Gastrocnemius medialis (tissue), 4 donors: ENCODE results near the gene LRP1. TPM values are rescaled to one million over a fixed set of nuclear protein-coding genes. Genes with fewer than 3 reads are reported as not detected.

Experiments
- ATAC-seq, 2 donors: fragments of 150-250 bp; one replicate each; pipeline ENCODE4 v1.9.1; 2016
- DNase-seq, 2 donors: peaks; one replicate each; pipeline ENCODE4 v3.0.0-alpha.2; 2019
- H3K27ac ChIP-seq, 4 donors: fragments of 200-600 bp; sonication (generic); 1 replicate in 1 of 4; 2 replicates in 3 of 4; pipeline ENCODE4 v1.5.1; 2016 to 2018; ENCODE audit warnings: mild to moderate bottlenecking in 2 of 4, moderate library complexity in 1 of 4
- H3K27me3 ChIP-seq, 3 donors: fragments of 200-600 bp; sonication (generic) in 2 of 3; 1 replicate in 1 of 3; 2 replicates in 2 of 3; pipeline versions ENCODE4 v1.5.1 to v1.6.0; 2016 to 2019; ENCODE audit warnings: mild to moderate bottlenecking in 1 of 3, moderate library complexity in 1 of 3
- H3K36me3 ChIP-seq, 2 donors: fragments of 200-600 bp; sonication (generic) in 1 of 2; one replicate each; pipeline ENCODE4 v1.5.1; 2017 to 2018
- H3K4me1 ChIP-seq, 2 donors: fragments of 200-600 bp; sonication (generic) in 1 of 2; one replicate each; pipeline ENCODE4 v1.5.1; 2016 to 2017; ENCODE audit warnings: mild to moderate bottlenecking in 2 of 2
- H3K4me3 ChIP-seq, 4 donors: fragments of 200-600 bp; sonication (generic) in 3 of 4; 1 replicate in 1 of 4; 2 replicates in 3 of 4; pipeline ENCODE4 v1.5.1; 2016 to 2019; ENCODE audit warnings: mild to moderate bottlenecking in 2 of 4
- H3K9me3 ChIP-seq, 3 donors: fragments of 200-600 bp; sonication (generic) in 2 of 3; 1 replicate in 1 of 3; 2 replicates in 2 of 3; pipeline ENCODE4 v1.5.1; 2016 to 2019
- CTCF ChIP-seq, 5 experiments: fragments of 450-650 bp in 3 of 5; fragments of 200-600 bp in 2 of 5; sonication (generic) in 2 of 5; IDR thresholded peaks in 4 of 5; conservative IDR thresholded peaks in 1 of 5; 1 replicate in 4 of 5; 2 replicates in 1 of 5; pipeline ENCODE4 v1.5.1; 2016 to 2019; ENCODE audit warnings: antibody characterized with exemption in 5 of 5, mild to moderate bottlenecking in 3 of 5, moderate library complexity in 3 of 5
- POLR2A ChIP-seq, 2 donors: fragments of 450-650 bp; IDR thresholded peaks; one replicate each; pipeline ENCODE4 v1.6.1; 2017; ENCODE audit warnings: antibody characterized with exemption in 2 of 2, mild to moderate bottlenecking in 2 of 2, moderate library complexity in 2 of 2
- in situ Hi-C, 4 donors: fragments of 200-750 bp; cut with MboI; loops; one replicate each; pipeline versions ENCODE4 v1.15.0 to v1.8.0; 2017; ENCODE audit warnings: low sequenced_read_pairs in 4 of 4
- intact Hi-C: fragments of 100-400 bp; cut with DNase I; formaldehyde crosslinking; loops from one replicate; pipeline ENCODE4 v1.15.1; 2023; ENCODE audit warnings: low total_unique reads
- total RNA-seq, 4 donors: library from RNA; depleted of rRNA; stranded (reverse); fragments of >200 nt; gene quantifications; one replicate each; pipeline versions ENCODE4 v1.1.0 to v1.2.3, GENCODE V29; 2016

Gene LRP1
- total RNA-seq, 4 donors from 2014 or later: 26.1 to 53.5 (median 49.8) TPM

GRCh38 chr12:57093415-57094207, 34.7 kb upstream of the LRP1 start:
- DNase-seq (peak; percentile 37 to 59), ATAC-seq (peak; percentile 24 to 50)
- no peaks in the 10 kb centered on the region for H3K9me3 ChIP-seq
- in situ Hi-C loops (no loop called here), intact Hi-C loops (no loop called here)
- H3K36me3 ChIP-seq: peaks cover 0 to 12% of the 10 kb centered on the region in 2 donors
- TF ChIP-seq POLR2A (IDR thresholded peaks at IDR 0.05): peak in 1 of 2 donors; percentile 7
- peak in 3 of 5 experiments; percentile 14 to 45 (median 44) for TF ChIP-seq CTCF (IDR thresholded peaks at IDR 0.05 in 4 of 5, conservative IDR thresholded peaks at IDR 0.05 in 1 of 5)
- H3K27ac ChIP-seq: peak overlapping the region; percentile 60 to 71 (median 64)
- H3K4me1 ChIP-seq: peaks cover 0 to 23% of the 10 kb centered on the region in 2 donors
- H3K4me3 ChIP-seq: no peak overlapping the region
- H3K27me3 ChIP-seq: no peaks in the 10 kb centered on the region

- Histone ChIP-seq H3K4me1 (peaks cover 0 to 23% of the 10 kb centered on the region in 2 donors), H3K36me3 (peaks cover 0 to 12% of the 10 kb centered on the region in 2 donors), H3K9me3 (no peaks in the 10 kb centered on the region), H3K4me3 (no peak overlapping the region), H3K27me3 (no peaks in the 10 kb centered on the region), H3K27ac (peak overlapping the region; percentile 60 to 71 (median 64))
- intact Hi-C loops (no loop called here), in situ Hi-C loops (no loop called here)
- no peak for DNase-seq
- TF ChIP-seq CTCF (IDR thresholded peaks at IDR 0.05 in 4 of 5, conservative IDR thresholded peaks at IDR 0.05 in 1 of 5) (no peak), POLR2A (IDR thresholded peaks at IDR 0.05) (no peak)
- no peak for ATAC-seq
Measured at GRCh38 chr12:57094208-57095160, 33.8 kb upstream of the LRP1 start.

GRCh38 chr12:57095440-57095839, 32.8 kb upstream of the LRP1 start:
- Histone ChIP-seq H3K4me1 (peaks cover 0 to 19% of the 10 kb centered on the region in 2 donors), H3K27ac (no peak overlapping the region), H3K9me3 (no peaks in the 10 kb centered on the region), H3K27me3 (no peaks in the 10 kb centered on the region), H3K4me3 (no peak overlapping the region), H3K36me3 (peaks cover 0 to 12% of the 10 kb centered on the region in 2 donors)
- no peak for ATAC-seq
- in situ Hi-C loops: no loop called here
- intact Hi-C loops: no loop called here
- TF ChIP-seq POLR2A (IDR thresholded peaks at IDR 0.05): no peak
- no peak for TF ChIP-seq CTCF (IDR thresholded peaks at IDR 0.05 in 4 of 5, conservative IDR thresholded peaks at IDR 0.05 in 1 of 5)
- DNase-seq: no peak

- in situ Hi-C loops (no loop called here), intact Hi-C loops (no loop called here)
- Histone ChIP-seq H3K9me3 (no peaks in the 10 kb centered on the region), H3K4me3 (no peak overlapping the region), H3K4me1 (peaks cover 0 to 13% of the 10 kb centered on the region in 2 donors), H3K27me3 (no peaks in the 10 kb centered on the region), H3K27ac (no peak overlapping the region), H3K36me3 (peaks cover 0 to 12% of the 10 kb centered on the region in 2 donors)
- DNase-seq (no peak), ATAC-seq (no peak)
- no peak for TF ChIP-seq CTCF (IDR thresholded peaks at IDR 0.05 in 4 of 5, conservative IDR thresholded peaks at IDR 0.05 in 1 of 5)
- no peak for TF ChIP-seq POLR2A (IDR thresholded peaks at IDR 0.05)
Measured at GRCh38 chr12:57096099-57096572, 32.1 kb upstream of the LRP1 start.
